Subcutaneous adipose tissue (tissue), 4 donors: Measurements from ENCODE around the gene INTS3. TPM values are rescaled to one million over a fixed set of nuclear protein-coding genes. Genes with fewer than 3 reads are reported as not detected.

Source experiments
- CTCF ChIP-seq: fragments of 450-650 bp; IDR thresholded peaks from one replicate; pipeline ENCODE4 v1.5.1; 2016; ENCODE audit warnings: low read depth, mild to moderate bottlenecking, control low read depth, antibody characterized with exemption, moderate library complexity
- total RNA-seq, 4 donors: library from RNA; depleted of rRNA; stranded (reverse); fragments of >200 nt; gene quantifications; one replicate each; pipeline ENCODE4 v1.1.0, GENCODE V29; 2016

Gene INTS3
- total RNA-seq, 4 donors from 2014 or later = 39.1 to 53.9 (median 47.1) TPM

DNA sequence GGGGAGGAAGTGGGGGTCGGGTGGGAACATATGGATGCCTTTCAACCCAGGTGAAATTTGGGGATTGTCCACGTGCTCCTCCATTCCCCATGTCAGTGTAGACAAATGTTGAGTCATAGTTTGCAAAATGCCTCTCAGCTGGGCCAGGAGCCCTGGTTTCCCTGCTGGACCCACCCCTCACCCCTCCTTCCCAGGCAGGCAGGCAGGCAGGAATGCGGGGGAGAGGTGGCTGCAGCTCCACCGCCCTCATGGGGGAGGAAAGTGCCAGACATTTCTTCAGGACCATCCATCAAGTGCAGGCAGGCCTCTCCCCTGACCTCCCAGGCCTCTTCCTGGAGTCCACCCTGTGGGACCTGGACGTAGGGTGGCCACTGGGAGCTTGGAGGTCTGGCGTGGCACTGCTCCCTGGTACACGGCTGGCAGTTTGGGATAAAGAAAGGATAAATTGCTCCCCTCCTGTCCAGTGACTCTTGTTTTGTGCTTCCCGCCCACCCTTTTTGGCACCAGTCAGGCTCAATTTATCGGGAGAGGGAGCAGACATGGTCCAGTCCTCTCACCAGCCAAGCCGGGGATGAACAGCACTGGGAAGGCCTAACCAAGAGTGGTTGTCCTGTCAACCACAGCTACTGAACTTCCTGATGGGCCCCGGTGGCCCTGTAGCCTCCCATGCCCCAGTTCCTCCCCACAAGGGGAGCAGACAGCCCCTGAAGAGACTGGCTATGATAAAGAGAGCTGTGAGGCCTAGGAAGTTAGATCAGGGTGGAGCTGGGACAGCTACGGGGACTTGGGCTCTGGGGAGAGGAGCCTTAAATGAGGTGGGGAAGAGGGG is 30.4 kb upstream of the INTS3 start:
- TF ChIP-seq CTCF = no peak

GRCh38 chr1:153698020-153698922 is 29.6 kb upstream of the INTS3 start:
- no peak for TF ChIP-seq CTCF

GRCh38 chr1:153698923-153699714 is 28.7 kb upstream of the INTS3 start:
- no peak for TF ChIP-seq CTCF

DNA sequence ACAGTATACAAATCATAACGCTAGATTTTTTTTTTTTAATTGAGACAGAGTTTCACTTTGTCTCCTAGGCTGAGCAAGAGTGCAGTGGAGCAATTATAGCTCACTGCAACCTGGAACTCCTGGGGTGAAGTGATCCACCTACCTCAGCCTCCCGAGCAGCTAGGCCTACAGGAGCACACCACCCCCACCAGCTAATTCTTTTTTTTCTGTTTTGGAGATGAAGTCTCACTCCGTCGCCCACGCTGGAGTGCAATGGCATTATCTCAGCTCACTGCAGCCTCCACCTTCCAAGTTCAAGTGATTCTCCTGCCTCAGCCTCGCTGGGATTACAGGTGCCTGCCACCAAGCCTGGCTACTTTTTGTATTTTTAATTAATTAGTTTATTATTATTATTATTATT is 28.1 kb upstream of the INTS3 start:
- TF ChIP-seq CTCF = no peak

GRCh38 chr1:153705484-153705883 is 22.4 kb upstream of the INTS3 start:
- no peak for TF ChIP-seq CTCF

GRCh38 chr1:153711026-153711425 is 16.8 kb upstream of the INTS3 start:
- TF ChIP-seq CTCF = no peak

GRCh38 chr1:153717330-153717729 is 10.5 kb upstream of the INTS3 start:
- TF ChIP-seq CTCF = no peak
